Loucy (cell line): Measurements from ENCODE around the gene FRMD4A.
"Not testable (repeated sequence)": the region's sequence is repeated elsewhere in the genome, so short reads cannot be mapped to it uniquely, and the experiment has no call there.

Source experiments
- H2AFZ ChIP-seq: fragments of 200-600 bp; sonication (generic); 2 replicates; pipeline ENCODE4 v1.6.0; 2016; ENCODE audit warnings: antibody characterized with exemption, mild to moderate bottlenecking, low read length, moderate library complexity
- H3F3A ChIP-seq: fragments of 200-600 bp; 2 replicates; pipeline ENCODE4 v1.6.0; 2016; ENCODE audit warnings: antibody characterized with exemption, low read depth, mild to moderate bottlenecking
- H3K27me3 ChIP-seq: fragments of 200-600 bp; sonication (generic); 2 replicates; pipeline ENCODE4 v1.6.1; 2014; ENCODE audit warnings: low read length, mild to moderate bottlenecking; ENCODE audit not compliant: insufficient read depth, poor library complexity, severe bottlenecking
- H3K36me3 ChIP-seq: fragments of 200-600 bp; sonication (generic); 2 replicates; pipeline ENCODE4 v1.6.1; 2016; ENCODE audit warnings: low read length; ENCODE audit not compliant: insufficient read depth
- H3K4me1 ChIP-seq: fragments of 200-600 bp; sonication (generic); 2 replicates; pipeline ENCODE4 v1.5.1; 2014; ENCODE audit warnings: low read length, mild to moderate bottlenecking; ENCODE audit not compliant: insufficient read depth, poor library complexity, severe bottlenecking
- H3K4me2 ChIP-seq: fragments of 200-600 bp; sonication (generic); 2 replicates; pipeline ENCODE4 v1.6.0; 2014; ENCODE audit warnings: antibody characterized with exemption, low read length, low read depth, mild to moderate bottlenecking; ENCODE audit not compliant: poor library complexity, severe bottlenecking
- H3K4me3 ChIP-seq: fragments of 200-600 bp; sonication (generic); 2 replicates; pipeline ENCODE4 v1.5.1; 2014; ENCODE audit warnings: low read length, mild to moderate bottlenecking, mixed read lengths; ENCODE audit not compliant: poor library complexity, severe bottlenecking
- H3K79me2 ChIP-seq: fragments of 200-600 bp; sonication (generic); 2 replicates; pipeline ENCODE4 v1.6.1; 2014; ENCODE audit warnings: low read length; ENCODE audit not compliant: insufficient read depth
- H3K9ac ChIP-seq: fragments of 200-600 bp; sonication (generic); 2 replicates; pipeline ENCODE4 v1.6.0; 2014; ENCODE audit warnings: mild to moderate bottlenecking, low read depth, low read length, moderate library complexity; ENCODE audit not compliant: poor library complexity, severe bottlenecking
- H3K9me2 ChIP-seq: fragments of 200-600 bp; sonication (generic); replicated peaks from 2 replicates; pipeline ENCODE4 v1.6.1; 2016; ENCODE audit warnings: low read depth, low read length, mixed read lengths
- H3K9me3 ChIP-seq: fragments of 200-600 bp; sonication (generic); 2 replicates; pipeline ENCODE4 v1.6.1; 2014; ENCODE audit warnings: mild to moderate bottlenecking, antibody characterized with exemption, low read length, low read depth; ENCODE audit not compliant: insufficient read depth
- H4K20me1 ChIP-seq: fragments of 200-600 bp; sonication (generic); 2 replicates; pipeline ENCODE4 v1.6.0; 2014; ENCODE audit warnings: antibody characterized with exemption, low read length, mild to moderate bottlenecking; ENCODE audit not compliant: insufficient read depth, poor library complexity, severe bottlenecking
- CTCF ChIP-seq: fragments of 200-600 bp; sonication (generic); conservative IDR thresholded peaks from 2 replicates; pipeline ENCODE4 v1.5.1; 2014; ENCODE audit warnings: mild to moderate bottlenecking, antibody characterized with exemption, low read length
- EZH2phosphoT487 ChIP-seq: fragments of 200-600 bp; IDR thresholded peaks from 2 replicates; pipeline ENCODE4 v1.6.1; 2018; ENCODE audit warnings: antibody characterized with exemption, mild to moderate bottlenecking, moderate library complexity, borderline replicate concordance

The FRMD4A gene

DNA sequence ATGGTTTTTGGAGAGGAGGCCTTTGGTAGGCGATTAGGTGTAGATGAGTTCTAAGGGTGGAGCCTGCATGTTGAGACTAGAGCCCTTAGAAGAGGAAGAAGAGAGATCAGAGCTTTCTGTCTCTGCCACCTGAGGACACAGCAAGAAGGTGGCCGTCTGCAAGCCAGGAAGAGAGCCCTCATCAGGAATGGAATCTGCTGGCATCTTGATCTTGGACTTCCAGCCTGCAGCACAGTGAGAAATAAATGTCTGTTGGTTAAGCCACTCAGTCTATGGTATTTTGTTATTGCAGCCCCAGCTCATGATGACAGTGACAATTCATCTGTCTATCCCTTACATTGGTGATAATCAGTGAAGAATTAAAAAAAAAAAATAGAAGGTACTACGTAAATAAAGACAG, 408.8 kb downstream of the FRMD4A start:
- H4K20me1 ChIP-seq: no peaks in the 10 kb centered on the region
- no peaks in the 10 kb centered on the region for H3K9me2 ChIP-seq
- no peak overlapping the region for H2AFZ ChIP-seq
- H3K9me3 ChIP-seq: no peaks in the 10 kb centered on the region
- TF ChIP-seq CTCF (no peak), EZH2phosphoT487 (no peak)
- no peaks in the 10 kb centered on the region for H3F3A ChIP-seq
- no peaks in the 10 kb centered on the region for H3K36me3 ChIP-seq
- no peak overlapping the region for H3K9ac ChIP-seq
- H3K4me3 ChIP-seq: no peak overlapping the region
- H3K4me2 ChIP-seq: no peak overlapping the region
- no peaks in the 10 kb centered on the region for H3K27me3 ChIP-seq
- no peaks in the 10 kb centered on the region for H3K4me1 ChIP-seq
- no peaks in the 10 kb centered on the region for H3K79me2 ChIP-seq

- H3K9me3 ChIP-seq, H3F3A ChIP-seq, H3K9ac ChIP-seq, H3K27me3 ChIP-seq, H3K4me2 ChIP-seq, H3K36me3 ChIP-seq, H3K4me3 ChIP-seq, H3K79me2 ChIP-seq, H3K9me2 ChIP-seq, H4K20me1 ChIP-seq, H3K4me1 ChIP-seq, H2AFZ ChIP-seq: not testable (repeated sequence)
These were observed 409.6 kb downstream of the FRMD4A start for GRCh38 chr10:13921131-13921530.

GRCh38 chr10:13920465-13920864, 410.3 kb downstream of the FRMD4A start:
- Histone ChIP-seq H3K4me2 (no peak overlapping the region), H2AFZ (no peak overlapping the region), H3K9ac (no peak overlapping the region), H3K27me3 (no peaks in the 10 kb centered on the region), H3K36me3 (no peaks in the 10 kb centered on the region), H3K4me3 (no peak overlapping the region), H3K9me3 (no peaks in the 10 kb centered on the region), H3K4me1 (no peaks in the 10 kb centered on the region), H3F3A (no peaks in the 10 kb centered on the region), H3K79me2 (no peaks in the 10 kb centered on the region), H4K20me1 (no peaks in the 10 kb centered on the region), H3K9me2 (no peaks in the 10 kb centered on the region)
- TF ChIP-seq CTCF: no peak
- TF ChIP-seq EZH2phosphoT487: no peak

- Histone ChIP-seq H3K27me3 (no peaks in the 10 kb centered on the region), H3K4me1 (no peaks in the 10 kb centered on the region), H2AFZ (no peak overlapping the region), H3K4me3 (no peak overlapping the region), H3K9me3 (no peaks in the 10 kb centered on the region), H4K20me1 (no peaks in the 10 kb centered on the region), H3F3A (no peaks in the 10 kb centered on the region), H3K9me2 (no peaks in the 10 kb centered on the region), H3K9ac (no peak overlapping the region), H3K4me2 (no peak overlapping the region), H3K36me3 (no peaks in the 10 kb centered on the region), H3K79me2 (no peaks in the 10 kb centered on the region)
- TF ChIP-seq EZH2phosphoT487: no peak
- TF ChIP-seq CTCF: no peak
These were observed 410.7 kb downstream of the FRMD4A start for GRCh38 chr10:13920031-13920430.
